NOMO-1 treated with DMSO at 0.1 percent for 48 hours (cell line): ENCODE results near the gene ZNF598.

ENCODE experiments used
- DNase-seq: peaks from one replicate; lab custom pipeline; 2025; ENCODE audit not compliant: unreplicated experiment; lab: John Stamatoyannopoulos, UW

ZNF598 gene

GRCh38 chr16:2008009-2008526 lies 1.6 kb downstream of the ZNF598 start:
- peak; percentile 25 for DNase-seq

DNA sequence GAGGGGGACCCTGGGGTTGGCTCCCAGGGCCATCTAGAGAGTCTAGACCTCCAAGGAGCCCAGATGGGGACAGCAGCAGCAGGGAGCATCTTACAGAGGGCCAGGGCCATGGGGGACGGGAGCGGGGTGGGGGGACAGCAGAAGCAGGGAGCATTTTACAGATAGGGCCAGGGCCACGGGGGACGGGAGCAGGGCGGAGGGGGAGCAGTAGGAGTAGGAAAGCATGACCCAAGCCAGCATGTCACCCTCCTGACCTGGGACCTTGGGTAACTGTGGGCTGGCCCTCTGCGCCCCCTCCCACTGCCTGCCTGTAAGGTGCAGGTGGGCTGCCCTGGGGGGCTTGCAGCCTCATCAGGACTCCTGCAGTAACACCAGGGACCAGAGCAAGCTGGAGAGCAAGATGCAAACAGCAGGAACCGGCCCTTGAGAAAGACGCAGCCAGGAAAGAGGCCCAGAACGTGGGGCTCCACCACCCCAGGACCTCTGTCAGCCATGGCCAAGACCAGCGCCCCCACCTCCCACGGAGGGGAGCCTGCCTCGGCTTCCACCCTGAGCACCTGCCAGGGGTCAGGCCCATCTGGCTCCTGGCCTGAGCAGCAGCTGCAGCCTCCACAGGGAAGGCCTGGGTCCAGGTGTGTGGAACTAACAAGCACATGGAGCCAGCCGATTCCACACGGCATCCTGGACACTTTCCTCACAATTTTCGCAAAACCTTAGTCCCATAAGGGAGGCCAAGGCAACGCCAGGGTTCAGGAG lies 2.4 kb downstream of the ZNF598 start:
- no peak for DNase-seq

DNA sequence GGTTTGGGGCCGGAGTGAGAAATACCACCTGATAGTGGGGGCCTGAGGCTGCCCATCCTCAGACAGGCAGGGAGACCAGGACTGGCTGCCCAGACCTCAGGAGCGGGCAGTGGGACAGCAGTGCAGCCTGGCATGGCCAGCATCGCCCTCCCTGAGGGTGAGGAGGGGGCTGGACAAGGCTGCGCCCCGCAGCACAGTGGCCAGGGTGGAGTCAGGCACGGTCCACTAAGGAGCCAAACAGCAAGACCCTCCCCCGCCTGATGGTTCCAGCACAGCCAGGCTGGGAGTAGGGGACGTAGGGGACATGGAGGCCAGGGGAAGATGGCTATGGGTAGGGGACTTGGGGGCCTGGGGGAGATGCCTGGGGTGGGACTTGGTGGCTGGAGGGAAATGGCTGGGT lies 3.3 kb downstream of the ZNF598 start:
- DNase-seq: no peak

DNA sequence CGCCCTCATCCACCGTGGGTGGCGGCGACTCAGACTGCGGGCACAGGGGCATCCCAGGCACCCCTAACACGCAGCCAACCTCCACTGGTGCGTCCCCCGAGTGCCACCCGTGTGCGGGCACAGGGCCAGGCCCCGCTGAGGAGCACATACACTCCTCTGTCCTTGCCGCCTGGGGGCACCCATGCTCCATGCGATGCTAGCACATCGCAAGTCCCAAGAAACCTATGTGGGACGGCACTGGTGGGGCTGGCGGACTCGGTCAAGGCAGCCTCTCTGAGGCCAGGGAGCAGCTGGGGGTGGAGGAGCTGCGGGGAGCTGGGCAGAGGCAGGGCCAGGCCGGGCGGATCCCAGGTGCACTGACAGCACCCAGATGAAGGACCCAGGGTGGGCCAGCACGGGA lies 4.0 kb downstream of the ZNF598 start:
- no peak for DNase-seq

- DNase-seq: no peak
Observed at GRCh38 chr16:2004795-2005517, 4.7 kb downstream of the ZNF598 start.

- DNase-seq: peak; percentile 73
Observed at GRCh38 chr16:2003827-2004641, 5.6 kb downstream of the ZNF598 start.

- no peak for DNase-seq
Observed at GRCh38 chr16:2003231-2003826, 6.3 kb downstream of the ZNF598 start.

GRCh38 chr16:2002406-2003230 lies 7.0 kb downstream of the ZNF598 start:
- no peak for DNase-seq

- DNase-seq: no peak
Observed at GRCh38 chr16:2001456-2002355, 7.9 kb downstream of the ZNF598 start.

GRCh38 chr16:2001035-2001434 lies 8.6 kb downstream of the ZNF598 start:
- no peak for DNase-seq

DNA sequence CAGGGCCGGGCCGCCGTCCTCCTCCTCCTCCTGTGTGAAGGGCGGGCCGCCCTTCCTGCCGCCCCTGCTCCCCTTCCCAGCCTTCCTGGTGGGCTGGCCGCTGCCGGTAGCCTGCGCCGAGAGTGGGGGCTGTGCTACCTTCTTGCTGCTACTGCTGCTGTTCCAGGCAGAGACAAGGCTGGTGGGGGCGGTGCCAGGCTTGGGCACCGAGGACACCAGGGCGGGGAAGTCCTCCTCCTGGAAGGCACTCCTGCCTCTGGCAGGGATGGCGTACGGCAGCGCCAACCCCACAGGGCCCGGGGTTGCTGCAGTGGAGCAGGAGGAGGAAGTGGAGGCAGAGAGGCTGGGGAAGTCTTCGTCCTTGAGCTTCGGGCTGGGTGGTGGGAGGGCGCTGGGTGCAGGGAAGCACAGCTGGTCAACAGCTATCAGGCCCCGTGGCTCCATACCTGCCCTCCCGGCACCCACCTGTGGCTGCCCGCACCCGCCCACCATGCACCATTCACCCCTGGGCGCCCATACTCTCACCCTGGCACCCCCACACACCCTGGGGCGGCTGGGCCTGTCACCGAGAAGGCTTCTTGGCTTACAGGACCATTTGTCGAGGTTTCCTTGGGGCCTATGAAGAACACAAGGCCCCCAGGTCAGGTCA lies 9.6 kb downstream of the ZNF598 start:
- no peak for DNase-seq

GRCh38 chr16:1998852-1999801 lies 10.5 kb downstream of the ZNF598 start:
- DNase-seq: no peak

- no peak for DNase-seq
Observed at GRCh38 chr16:1998360-1998835, 11.2 kb downstream of the ZNF598 start.

GRCh38 chr16:1997494-1998359 lies 11.9 kb downstream of the ZNF598 start:
- no peak for DNase-seq

- DNase-seq: no peak
Observed at GRCh38 chr16:1993731-1994131, 15.9 kb downstream of the ZNF598 start.

DNA sequence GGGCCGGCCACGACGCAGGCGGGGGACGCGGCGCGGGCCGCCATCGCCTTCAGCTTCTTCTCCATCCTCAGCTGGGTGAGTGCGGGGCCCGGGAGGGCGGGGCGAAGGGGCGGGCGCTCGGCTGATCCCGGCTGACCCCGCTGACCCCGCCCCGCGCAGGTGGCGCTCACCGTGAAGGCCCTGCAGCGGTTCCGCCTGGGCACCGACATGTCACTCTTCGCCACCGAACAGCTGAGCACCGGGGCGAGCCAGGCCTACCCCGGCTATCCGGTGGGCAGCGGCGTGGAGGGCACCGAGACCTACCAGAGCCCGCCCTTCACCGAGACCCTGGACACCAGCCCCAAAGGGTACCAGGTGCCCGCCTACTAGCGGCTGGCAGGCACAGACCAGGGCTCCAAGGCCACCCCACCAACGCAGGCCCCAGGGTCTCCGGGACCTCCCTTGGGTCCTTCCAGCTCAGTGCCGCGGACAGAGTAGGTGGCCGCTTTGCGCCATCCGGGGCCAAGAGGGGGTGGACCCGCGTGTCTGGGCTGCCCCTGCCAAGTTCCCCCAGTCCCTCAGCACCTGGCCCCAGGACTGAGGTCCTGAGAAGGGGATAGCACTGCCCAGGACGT lies 16.8 kb downstream of the ZNF598 start:
- DNase-seq: no peak
